ENCODE results near the gene AGAP9.
"Not testable (repeated sequence)": the region's sequence is repeated elsewhere in the genome, so short reads cannot be mapped to it uniquely, and the experiment has no call there.

DNA sequence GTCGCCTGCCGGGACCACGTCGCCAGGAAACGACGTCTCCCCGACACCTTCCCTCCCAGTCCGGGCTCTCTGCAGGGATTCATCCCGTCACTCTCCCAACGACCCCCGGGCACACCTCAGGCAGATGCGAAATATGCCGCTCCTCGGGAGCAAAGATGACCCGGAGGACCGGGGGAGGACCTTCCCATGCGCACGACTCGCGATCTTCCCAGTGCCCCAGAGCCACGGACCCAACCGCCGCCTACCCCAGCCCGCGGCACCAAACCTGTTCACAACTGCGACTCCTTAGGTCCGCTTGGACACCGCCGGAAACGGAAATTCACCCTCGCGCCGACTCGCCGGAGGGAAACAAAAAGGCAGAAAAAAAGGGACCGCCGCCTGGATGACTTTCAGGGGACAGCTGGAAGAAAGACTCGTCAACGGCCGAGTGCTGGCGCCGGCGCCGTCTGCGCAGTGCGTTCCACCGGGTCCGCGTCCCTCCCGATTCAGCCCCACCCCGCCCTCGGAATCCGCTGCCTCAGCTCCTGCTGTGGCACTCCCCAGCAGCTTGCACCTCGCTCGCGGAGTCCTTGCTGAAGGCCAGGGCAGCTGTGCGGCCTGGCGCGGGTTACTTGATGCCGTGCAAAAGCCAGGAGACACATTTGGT is 29.9 kb upstream of the AGAP9 start:
- TF ChIP-seq, protein P1, sequence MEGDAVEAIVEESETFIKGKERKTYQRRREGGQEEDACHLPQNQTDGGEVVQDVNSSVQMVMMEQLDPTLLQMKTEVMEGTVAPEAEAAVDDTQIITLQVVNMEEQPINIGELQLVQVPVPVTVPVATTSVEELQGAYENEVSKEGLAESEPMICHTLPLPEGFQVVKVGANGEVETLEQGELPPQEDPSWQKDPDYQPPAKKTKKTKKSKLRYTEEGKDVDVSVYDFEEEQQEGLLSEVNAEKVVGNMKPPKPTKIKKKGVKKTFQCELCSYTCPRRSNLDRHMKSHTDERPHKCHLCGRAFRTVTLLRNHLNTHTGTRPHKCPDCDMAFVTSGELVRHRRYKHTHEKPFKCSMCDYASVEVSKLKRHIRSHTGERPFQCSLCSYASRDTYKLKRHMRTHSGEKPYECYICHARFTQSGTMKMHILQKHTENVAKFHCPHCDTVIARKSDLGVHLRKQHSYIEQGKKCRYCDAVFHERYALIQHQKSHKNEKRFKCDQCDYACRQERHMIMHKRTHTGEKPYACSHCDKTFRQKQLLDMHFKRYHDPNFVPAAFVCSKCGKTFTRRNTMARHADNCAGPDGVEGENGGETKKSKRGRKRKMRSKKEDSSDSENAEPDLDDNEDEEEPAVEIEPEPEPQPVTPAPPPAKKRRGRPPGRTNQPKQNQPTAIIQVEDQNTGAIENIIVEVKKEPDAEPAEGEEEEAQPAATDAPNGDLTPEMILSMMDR (IDR thresholded peaks at IDR 0.05; ENCODE audit: low read depth, low read length, poor library complexity, severe bottlenecking): not testable (repeated sequence)
- TF ChIP-seq EZH2phosphoT487 (IDR thresholded peaks at IDR 0.05; ENCODE audit: borderline replicate concordance, low read length): not testable (repeated sequence)

Data from DOHH2 (cell line).